Body of pancreas (tissue), 4 donors: ENCODE results near the gene SNCAIP.

Experiments
- POLR2A ChIP-seq, 3 donors: fragments of 450-650 bp; IDR thresholded peaks; one replicate each; pipeline ENCODE4 v1.6.1; 2016; ENCODE audit warnings: antibody characterized with exemption in 3 of 3, mild to moderate bottlenecking in 2 of 3
- TF ChIP-seq, protein P1 (sequence below), 7 experiments: fragments of 450-650 bp in 4 of 7; fragments of 200-600 bp in 3 of 7; sonication (generic) in 3 of 7; IDR thresholded peaks; one replicate each; pipeline ENCODE4 v1.5.1; 2016 to 2019; ENCODE audit warnings: antibody characterized with exemption in 7 of 7

- TF ChIP-seq POLR2A (IDR thresholded peaks at IDR 0.05): no peak
- TF ChIP-seq, protein P1, sequence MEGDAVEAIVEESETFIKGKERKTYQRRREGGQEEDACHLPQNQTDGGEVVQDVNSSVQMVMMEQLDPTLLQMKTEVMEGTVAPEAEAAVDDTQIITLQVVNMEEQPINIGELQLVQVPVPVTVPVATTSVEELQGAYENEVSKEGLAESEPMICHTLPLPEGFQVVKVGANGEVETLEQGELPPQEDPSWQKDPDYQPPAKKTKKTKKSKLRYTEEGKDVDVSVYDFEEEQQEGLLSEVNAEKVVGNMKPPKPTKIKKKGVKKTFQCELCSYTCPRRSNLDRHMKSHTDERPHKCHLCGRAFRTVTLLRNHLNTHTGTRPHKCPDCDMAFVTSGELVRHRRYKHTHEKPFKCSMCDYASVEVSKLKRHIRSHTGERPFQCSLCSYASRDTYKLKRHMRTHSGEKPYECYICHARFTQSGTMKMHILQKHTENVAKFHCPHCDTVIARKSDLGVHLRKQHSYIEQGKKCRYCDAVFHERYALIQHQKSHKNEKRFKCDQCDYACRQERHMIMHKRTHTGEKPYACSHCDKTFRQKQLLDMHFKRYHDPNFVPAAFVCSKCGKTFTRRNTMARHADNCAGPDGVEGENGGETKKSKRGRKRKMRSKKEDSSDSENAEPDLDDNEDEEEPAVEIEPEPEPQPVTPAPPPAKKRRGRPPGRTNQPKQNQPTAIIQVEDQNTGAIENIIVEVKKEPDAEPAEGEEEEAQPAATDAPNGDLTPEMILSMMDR (IDR thresholded peaks at IDR 0.05): no peak
These were observed 118.2 kb downstream of the SNCAIP start for GRCh38 chr5:122430319-122430586.
